Measurements from ENCODE around the gene GMPR2.

Gene GMPR2

GRCh38 chr14:24206260-24207103 is 26.2 kb upstream of the GMPR2 start:
- Mint-ChIP-seq H3K27me3 (ENCODE audit: low read depth, poor library complexity) (no peaks in the 10 kb centered on the region), H3K36me3 (ENCODE audit: low read depth) (peaks cover 82% of the 10 kb centered on the region), H3K27ac (no peak overlapping the region), H3K4me3 (no peak overlapping the region), H3K4me1 (no peaks in the 10 kb centered on the region), H3K9me3 (peaks cover 18% of the 10 kb centered on the region)
- DNase-seq = no peak
- TF ChIP-seq CTCF (IDR thresholded peaks at IDR 0.05) = no peak

GRCh38 chr14:24207104-24207551 is 25.6 kb upstream of the GMPR2 start:
- no peak overlapping the region for H3K4me3 Mint-ChIP-seq
- TF ChIP-seq CTCF (IDR thresholded peaks at IDR 0.05) = no peak
- no peak for DNase-seq
- no peaks in the 10 kb centered on the region for H3K27me3 Mint-ChIP-seq (ENCODE audit: low read depth, poor library complexity)
- H3K36me3 Mint-ChIP-seq (ENCODE audit: low read depth) = peaks cover 79% of the 10 kb centered on the region
- no peak overlapping the region for H3K27ac Mint-ChIP-seq
- peaks cover 12% of the 10 kb centered on the region for H3K9me3 Mint-ChIP-seq
- no peaks in the 10 kb centered on the region for H3K4me1 Mint-ChIP-seq

- Mint-ChIP-seq H3K36me3 (ENCODE audit: low read depth) (peaks cover 74% of the 10 kb centered on the region), H3K9me3 (peaks cover 7% of the 10 kb centered on the region), H3K4me1 (peaks cover 4% of the 10 kb centered on the region), H3K27ac (no peak overlapping the region), H3K4me3 (no peak overlapping the region), H3K27me3 (ENCODE audit: low read depth, poor library complexity) (no peaks in the 10 kb centered on the region)
- DNase-seq = no peak
- no peak for TF ChIP-seq CTCF (IDR thresholded peaks at IDR 0.05)
These were observed 25.1 kb upstream of the GMPR2 start for GRCh38 chr14:24207625-24208024.

- H3K9me3 Mint-ChIP-seq = no peaks in the 10 kb centered on the region
- H3K4me3 Mint-ChIP-seq = no peak overlapping the region
- H3K27me3 Mint-ChIP-seq (ENCODE audit: low read depth, poor library complexity) = no peaks in the 10 kb centered on the region
- peak overlapping the region; percentile 28 for H3K27ac Mint-ChIP-seq
- no peak for TF ChIP-seq CTCF (IDR thresholded peaks at IDR 0.05)
- peaks cover 39% of the 10 kb centered on the region for H3K36me3 Mint-ChIP-seq (ENCODE audit: low read depth)
- H3K4me1 Mint-ChIP-seq = peaks cover 36% of the 10 kb centered on the region
- no peak for DNase-seq
These were observed 21.4 kb upstream of the GMPR2 start for GRCh38 chr14:24211311-24211710.

GRCh38 chr14:24212924-24213865 is 19.5 kb upstream of the GMPR2 start, which contains the start of gene CHMP4A:
TSS of gene CHMP4A (minus strand) at chr14:24213488. CDS start at chr14:24213439, 49 bp downstream.
- peak within 1 kb of the TSS; percentile 92 for H3K4me3 Mint-ChIP-seq

More at GRCh38 chr14:24212924-24213865, 19.5 kb upstream of the GMPR2 start, which contains the start of gene CHMP4A:
- Mint-ChIP-seq H3K36me3 (ENCODE audit: low read depth) (peaks cover 31% of the 10 kb centered on the region), H3K4me1 (peaks cover 37% of the 10 kb centered on the region), H3K27ac (peak within 1 kb of the TSS; percentile 98), H3K9me3 (no peaks in the 10 kb centered on the region), H3K27me3 (ENCODE audit: low read depth, poor library complexity) (no peaks in the 10 kb centered on the region)
- peak; percentile 93 for DNase-seq
- TF ChIP-seq CTCF (IDR thresholded peaks at IDR 0.05) = no peak

All from nephron progenitor cell (in vitro differentiated cells).